Endothelial cell of hepatic sinusoid (primary cell): ENCODE results near the gene CELA2B.
"Not testable (repeated sequence)": the region's sequence is repeated elsewhere in the genome, so short reads cannot be mapped to it uniquely, and the experiment has no call there.

Experiments
- in situ Hi-C: cut with HindIII; loops from 2 replicates; pipeline ENCODE4 v1.10.0; 2017; ENCODE audit warnings: low sequenced_read_pairs

Gene CELA2B

DNA sequence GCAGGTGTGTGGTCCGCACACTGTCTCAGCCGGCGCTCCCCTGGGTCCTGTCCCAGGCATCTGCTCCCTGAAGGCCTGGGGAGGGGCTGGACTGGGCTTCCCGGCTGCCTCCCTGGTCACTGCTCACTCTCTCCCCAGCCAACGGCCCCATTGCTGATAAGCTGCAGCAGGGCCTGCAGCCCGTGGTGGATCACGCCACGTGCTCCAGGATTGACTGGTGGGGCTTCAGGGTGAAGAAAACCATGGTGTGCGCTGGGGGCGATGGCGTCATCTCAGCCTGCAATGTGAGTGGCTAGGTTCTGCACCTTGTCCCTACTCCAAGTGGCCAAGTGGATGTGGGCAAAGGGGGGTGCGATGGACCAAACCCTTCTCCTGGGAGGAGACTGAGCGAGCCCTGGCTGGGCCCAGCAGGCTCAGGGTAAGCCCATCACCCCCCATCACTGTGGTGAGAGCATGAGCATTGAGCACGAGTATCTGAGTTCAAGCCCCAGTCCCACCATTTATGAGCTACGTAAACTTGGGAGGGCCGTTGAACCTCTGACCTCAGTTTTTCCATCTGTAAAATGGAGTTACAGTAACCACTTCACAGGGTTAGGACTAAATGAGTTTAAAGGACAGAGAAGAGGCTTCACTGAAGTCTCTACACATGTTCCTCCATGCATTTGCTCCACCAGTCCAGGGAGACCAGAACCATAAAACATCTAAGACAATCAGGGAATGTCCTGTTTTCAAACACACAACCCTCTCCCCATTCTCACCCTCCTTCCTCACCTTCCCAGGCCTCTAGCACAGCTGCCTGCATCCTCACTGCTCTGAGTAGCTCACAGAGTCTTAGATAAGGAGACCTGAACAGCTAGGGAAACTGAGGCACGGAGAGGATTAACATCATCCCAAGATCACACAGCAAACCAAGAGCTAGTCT, 31.2 kb upstream of the CELA2B start:
- in situ Hi-C loops, result loop anchor here (5.0 to 10.0 kb wide), 2 partner anchors 38 to 50 kb away; no protein-coding TSS in a partner anchor

DNA sequence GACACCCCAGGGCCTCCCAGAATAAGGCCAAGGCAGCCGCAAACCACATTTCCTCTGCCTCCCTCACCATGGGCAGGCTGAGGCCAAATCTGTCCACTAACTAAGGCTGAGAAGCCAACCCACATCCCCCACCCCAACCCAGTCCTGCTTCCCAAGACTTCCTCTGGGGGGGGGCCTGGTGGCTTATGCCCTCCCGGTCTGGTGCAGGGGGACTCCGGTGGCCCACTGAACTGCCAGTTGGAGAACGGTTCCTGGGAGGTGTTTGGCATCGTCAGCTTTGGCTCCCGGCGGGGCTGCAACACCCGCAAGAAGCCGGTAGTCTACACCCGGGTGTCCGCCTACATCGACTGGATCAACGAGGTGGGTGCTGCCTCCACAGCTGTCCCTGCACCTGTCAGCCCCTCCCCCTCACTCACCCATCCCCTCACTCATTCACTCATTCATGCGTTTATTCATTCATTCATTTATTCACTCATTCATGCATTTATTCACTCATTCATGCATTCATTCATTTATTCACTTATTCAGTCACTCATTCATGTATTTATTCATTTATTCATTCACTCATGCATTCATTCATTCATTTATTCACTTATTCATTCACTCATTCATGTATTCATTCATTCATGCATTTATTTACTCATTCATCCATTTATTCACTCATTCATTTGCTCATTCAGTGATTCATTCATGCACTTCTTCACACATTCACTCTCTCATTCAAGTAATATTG, 30.3 kb upstream of the CELA2B start:
- in situ Hi-C loops, result loop anchor here (10.0 kb wide), 1 partner anchor 51 kb away; no protein-coding TSS in a partner anchor

DNA sequence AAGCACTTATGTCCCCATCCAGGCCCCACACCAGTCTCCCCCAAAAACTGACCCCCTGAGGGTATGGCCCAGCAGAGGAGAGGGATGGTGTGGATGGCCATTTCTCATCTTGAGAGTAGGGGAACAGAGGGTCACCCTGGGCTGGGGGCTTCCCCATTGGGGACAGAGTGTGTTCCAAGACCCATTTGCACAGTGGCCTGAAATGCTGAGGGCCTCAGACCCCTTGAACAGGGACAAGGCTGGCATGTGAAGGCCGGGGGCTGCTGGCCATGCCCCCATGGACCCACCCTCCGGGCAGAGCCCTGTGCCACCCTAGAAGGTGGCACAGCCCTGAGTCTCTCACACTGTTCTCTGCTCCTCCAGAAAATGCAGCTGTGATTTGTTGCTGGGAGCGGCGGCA, 29.7 kb upstream of the CELA2B start:
- in situ Hi-C loops, result loop anchor here (10.0 kb wide), 1 partner anchor 51 kb away; no protein-coding TSS in a partner anchor

DNA sequence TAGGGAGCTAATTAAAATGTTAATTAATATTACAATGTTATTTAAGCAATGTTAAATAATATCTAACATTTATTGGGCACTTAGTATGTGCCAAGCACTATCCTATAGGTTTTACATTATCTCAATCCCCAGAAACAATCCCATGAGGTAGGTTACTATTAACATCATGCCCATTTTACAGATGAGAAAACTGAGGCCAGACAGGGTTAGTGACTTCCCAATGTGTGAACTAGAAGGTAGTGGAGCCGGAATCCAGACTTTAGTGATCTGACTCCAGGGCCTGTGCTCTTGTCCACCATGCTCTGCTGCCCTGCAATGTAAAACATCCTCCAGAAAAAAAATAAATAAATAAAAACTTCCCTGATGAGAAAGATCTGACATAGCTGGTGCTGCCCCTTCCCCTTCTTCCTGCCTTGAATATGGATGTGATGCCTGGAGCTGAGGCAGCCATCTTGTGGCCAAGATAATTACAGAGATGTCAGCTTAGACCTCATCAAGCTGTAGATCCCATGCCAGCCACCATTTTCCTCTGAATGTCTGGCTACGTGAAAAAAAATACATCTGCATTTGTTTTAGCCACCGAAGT, 26.9 kb upstream of the CELA2B start:
- in situ Hi-C loops, result loop anchor here (10.0 kb wide), 1 partner anchor 54 kb away; no protein-coding TSS in a partner anchor

DNA sequence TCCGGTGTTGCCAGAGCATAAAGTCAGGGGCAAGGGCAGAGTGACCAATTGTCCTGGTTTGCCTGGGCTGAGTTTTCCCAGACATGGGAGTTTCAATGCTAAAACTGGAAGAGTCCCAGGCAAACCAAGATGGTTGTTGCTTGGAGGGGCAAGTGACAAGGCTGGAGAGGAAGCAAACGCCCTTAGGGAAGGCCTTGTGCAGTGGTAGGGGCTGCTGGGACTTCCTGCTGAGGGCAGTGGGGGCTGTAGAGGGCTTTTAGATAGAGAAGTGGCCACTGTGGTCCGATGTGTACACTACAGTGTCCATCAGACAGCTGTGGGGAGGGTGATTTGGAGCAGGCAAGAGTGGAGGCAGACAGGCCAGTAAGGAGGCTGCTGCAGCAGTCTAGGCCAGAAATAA, 26.3 kb upstream of the CELA2B start:
- in situ Hi-C loops, result loop anchor here (10.0 kb wide), 1 partner anchor 55 kb away; no protein-coding TSS in a partner anchor

DNA sequence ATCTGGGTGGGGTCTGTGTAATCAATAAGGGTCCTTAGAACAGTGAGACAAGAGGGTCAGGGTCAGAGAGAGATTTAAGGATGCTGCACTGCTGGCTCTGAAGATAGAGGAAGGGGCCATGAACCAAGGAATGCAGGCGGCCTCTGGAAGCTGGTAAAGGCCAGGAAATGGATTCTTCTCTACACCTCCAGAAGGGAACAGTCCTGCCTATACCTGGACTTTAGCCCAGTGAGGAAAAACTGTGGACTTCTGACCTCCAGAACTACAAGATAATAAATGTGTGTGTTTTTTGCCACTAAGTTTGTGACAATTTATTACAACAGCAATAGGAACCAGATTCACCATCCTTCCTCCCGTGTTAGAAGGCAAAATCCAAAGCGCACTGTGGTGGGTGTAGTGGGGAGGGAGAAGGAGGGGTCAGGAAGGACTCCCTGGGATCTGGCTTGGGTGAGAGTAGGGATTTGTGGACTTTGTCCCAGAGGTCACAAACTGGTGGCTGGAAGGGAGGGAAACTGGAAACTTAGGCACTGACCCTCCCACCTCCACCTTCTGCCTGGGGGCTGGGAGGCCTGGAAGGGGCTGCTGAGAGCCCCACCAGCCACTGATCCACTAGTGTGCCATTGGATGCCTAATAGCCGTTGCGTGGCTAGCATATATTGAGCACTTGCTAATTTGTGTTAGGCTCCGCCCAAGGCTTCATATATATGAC, 24.7 kb upstream of the CELA2B start:
- in situ Hi-C loops, result no loop called here

DNA sequence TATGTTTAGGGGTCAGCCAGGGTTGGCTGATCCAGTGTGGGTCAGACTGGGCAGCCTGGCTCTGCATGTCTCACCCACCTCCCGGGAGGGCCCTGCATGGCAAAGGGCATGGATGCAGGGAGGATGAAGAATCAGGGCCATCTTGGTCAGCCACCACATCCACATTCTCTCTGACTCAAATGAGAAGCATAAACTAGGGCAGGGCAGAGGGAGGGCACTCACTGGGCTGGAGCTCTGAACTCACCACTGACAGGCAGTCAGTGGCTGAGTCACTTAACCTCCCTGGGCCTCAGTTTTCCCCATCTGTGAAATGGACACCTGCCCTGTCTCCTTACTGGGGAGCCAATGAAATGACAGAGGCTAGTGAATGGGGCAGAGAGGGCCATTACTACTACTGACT, 23.7 kb upstream of the CELA2B start:
- in situ Hi-C loops, result no loop called here

DNA sequence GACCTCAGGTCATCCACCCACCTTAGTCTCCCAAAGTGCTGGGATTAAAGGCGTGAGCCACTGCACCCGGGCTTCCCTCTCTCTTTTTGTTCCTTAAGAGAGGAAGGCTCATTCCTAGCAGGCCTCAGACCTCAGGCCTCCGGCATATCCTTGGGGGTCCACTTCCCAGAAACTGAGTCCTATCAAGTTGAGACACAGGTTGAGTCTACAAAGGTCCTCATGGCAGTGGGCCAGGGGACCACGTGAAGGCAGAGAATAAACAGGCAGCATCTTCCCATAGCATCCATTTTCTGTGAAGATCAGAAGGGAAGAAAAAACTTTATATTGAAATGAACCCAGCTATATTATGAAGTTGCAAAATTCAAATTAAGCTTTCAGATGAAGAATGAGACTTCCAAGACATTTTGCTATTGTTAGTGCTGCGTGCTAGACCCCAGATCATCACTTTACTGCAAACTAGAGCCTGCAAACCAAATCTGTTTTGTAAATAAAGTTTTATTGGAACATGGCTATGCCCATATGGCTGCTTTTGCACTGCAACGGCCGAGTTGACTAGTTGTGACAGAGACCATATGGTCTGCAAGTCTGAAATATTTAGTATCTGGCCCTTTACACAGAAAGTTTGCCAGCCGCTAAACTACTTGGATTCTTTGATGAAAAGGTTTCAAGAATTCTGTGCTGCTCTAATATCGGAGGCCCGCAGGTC, 22.9 kb upstream of the CELA2B start:
- in situ Hi-C loops, result no loop called here

DNA sequence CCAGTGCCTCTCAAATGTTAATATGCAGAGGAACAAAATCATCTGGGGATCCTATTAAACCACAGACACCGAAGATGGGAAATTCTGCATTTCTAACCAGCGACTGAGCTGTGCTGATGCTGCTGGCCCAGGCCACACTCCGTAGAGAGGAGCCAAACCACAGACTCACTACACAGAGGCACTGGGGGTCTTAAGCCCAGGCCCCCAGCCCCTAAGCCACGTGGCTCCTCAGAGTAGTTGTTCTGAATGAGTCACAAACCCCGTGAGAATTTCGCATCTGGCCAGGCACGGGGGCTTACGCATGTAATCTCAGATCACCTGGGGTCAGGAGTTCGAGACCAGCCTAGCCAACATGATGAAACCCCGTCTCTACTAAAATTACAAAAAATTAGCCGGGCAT, 22.2 kb upstream of the CELA2B start:
- in situ Hi-C loops, result no loop called here

DNA sequence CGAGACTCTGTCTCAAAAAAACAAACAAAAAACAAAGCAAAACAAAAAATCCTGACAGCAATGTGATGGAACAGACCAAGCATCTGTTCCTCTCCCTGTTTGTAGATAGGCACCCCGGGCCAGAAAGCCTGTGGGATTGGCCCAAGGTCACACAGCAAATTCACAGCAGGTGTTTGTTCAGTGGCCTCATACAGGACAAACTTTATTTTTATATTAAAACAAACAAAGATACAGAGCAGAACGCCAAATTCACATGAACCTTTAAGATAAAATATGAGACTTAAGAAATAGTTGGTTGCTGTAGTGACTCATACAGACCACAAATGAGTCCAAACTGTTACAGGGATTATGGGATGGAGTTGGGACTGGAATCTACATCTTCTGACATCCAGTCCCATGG, 21.6 kb upstream of the CELA2B start:
- in situ Hi-C loops, result no loop called here

DNA sequence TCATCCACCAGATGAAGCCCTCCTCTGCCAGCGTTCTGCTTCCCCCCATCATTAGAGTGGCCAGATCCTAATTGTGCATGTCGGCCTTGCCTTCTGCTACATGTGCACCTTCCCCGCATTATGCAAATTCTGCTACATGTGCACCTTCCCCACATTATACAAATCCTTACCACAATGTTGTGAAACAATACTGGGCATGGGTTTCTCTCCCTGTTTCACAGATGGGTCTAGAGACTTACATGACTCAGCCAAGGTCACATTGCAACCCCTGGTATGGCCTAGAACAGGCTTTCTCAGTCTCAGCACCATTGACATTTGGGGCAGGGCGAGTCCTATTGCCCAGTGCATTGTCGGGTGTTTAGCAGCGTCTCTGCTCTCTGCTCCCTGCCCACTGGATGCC, 20.4 kb upstream of the CELA2B start:
- in situ Hi-C loops, result no loop called here

DNA sequence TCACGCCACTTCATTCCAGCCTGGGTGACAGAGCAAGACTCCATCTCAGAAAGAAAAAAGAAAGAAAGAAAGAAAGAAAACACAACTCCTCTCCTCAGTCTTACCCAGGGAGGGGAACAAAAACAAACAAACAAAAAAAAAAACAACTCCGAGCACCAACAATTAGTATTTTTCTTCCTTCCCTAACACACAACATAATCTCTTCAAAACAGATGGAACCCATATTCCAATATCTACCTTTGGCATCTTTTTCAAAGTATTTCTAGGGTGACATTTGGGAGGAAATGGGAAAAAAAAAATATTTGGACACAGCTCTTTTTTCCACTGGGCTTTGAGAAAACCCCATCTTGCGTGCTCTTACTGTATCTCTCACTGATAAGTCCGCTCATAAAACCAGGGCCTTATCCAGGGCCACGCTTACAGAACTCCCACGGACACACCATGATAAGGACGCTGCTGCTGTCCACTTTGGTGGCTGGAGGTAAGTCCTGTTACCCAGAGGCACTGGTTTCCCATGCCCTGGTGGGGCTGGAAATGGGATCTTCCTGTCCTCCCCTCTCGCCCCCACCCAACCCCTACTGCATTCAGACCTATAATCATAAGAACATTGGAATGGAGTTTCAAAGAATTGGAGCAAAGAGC, 19.5 kb upstream of the CELA2B start, which contains the start of gene CELA2A:
Gene CELA2A (plus strand): TSS at position 420 of the 642 bp plus-strand sequence. CDS start 22 bp downstream, at position 442.
- in situ Hi-C loops, result no loop called here

DNA sequence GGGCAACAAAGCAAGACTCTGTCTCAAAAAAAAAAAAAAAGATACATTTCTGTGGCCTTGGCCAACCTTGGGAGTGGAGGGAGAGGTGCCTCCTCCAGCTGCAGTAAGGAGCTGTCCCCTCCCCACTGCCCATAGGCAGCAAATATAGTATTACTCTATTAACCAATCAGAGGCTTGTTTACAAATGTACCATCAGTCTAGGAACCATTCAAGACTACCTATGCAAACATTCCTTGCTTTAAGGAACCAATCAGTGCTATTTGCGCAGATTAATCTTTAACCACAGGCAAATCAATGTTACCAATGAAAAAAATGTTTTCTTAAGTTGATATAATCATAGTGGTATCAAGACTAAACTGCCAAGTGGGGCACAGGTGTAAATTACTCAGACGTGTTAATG, 18.3 kb upstream of the CELA2B start:
- in situ Hi-C loops, result no loop called here

DNA sequence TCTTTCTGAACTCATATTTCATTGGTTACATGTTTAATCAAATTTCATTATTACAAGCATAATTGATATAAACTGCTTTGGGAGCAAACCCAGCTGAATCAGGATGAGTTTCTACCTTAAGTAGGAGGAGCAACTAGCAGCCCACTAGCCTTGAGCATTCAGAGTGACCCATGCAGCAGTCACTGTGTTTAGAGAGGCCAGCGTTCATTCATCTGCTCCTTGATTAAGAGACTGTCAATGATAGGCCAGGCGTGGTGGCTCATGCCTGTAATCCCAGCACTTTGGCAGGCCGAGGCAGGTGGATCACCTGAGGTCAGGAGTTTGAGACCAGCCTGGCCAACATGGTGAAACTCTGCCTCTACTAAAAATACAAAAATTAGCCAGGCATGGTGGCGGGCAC, 17.5 kb upstream of the CELA2B start:
- in situ Hi-C loops, result not testable (repeated sequence)

DNA sequence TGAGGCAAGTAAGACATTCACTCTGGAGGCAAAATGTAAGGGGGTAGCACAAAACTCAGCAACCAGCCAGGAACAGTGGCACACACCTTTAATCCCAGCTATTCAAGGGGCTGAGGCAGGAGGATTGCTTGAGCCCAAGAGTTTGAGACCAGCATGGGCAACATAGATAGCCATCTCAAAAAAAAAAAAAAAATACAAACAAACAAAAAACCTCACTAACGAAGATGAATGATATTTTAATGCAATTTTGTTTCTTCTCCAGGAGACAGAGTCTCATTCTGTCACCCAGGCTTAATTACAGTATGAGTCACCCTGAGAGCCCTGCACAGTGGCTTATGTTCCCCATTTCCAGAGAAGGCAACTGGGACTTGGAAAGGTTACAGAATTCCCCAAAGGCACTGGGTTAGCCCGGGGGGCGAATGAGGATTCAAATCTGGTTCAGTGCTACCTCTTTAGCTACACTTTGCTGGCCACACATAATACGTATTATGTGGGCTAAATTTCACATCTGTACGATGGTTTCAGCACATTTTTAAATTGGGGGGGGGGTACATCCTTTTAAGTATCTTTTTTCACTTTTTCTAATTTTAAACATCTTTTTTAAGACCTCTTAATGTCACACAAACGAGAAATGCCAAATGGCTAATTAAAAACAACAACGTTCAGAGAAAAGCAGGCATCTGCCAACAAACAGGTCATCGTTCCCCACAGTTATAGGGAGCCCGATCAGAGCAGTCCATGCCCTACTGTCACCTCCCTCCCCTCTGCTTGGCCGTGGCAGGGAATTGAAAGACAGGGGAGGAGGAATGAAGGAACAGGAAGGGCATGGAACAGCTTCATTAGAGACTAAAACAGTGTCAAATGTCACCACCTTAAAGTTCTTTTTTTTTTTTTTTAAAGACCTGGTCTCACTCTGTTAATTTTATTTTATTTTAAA, 15.9 kb upstream of the CELA2B start:
- in situ Hi-C loops, result no loop called here

DNA sequence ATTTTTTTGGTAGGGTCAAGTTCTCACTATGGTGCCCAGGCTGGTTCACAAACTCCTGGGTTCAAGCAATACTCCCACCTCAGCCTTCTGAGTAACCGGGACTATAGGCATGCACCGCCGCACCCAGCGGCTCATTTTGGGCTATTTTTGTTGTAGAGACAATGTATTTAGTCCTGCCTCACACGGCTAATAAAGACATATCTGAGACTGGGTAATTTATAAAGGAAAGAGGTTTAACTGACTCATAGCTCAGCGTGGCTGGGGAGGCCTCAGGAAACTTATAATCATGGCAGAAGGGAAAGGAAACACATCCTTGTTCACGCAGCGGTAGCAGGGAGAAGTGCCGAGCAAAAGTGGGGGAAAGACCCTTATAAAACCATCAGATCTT, 15.2 kb upstream of the CELA2B start:
- in situ Hi-C loops, result no loop called here

DNA sequence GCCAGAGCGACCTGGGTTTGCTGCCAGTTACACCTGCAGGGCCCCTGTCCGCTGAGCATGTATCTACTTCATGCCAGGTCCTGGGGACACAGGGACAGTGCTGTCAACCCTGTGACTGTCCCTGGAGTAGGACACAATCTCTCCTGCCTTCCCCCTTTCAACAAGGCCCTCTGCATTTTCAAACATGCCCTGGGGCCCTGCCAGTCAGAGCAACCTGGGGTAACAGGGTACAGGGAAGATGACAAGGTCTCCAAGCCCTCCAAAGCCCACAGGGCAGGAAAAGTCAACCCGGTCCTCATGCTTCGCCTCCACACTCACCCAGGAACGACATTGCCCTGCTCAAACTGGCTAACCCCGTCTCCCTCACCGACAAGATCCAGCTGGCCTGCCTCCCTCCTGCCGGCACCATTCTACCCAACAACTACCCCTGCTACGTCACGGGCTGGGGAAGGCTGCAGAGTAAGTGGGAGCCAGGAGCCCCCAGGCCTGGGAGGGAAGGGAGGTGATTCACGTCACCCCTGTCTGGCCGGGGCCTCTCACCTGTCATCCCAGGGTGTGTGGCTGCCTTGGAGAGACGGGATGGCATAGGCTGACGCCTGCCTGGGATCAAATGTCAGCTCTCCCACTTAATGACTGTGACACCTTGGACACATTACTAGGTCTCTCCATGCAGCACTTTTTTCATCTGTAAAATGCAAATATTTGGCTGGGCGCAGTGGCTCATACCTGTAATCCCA, 12.7 kb upstream of the CELA2B start:
- in situ Hi-C loops, result not testable (repeated sequence)

DNA sequence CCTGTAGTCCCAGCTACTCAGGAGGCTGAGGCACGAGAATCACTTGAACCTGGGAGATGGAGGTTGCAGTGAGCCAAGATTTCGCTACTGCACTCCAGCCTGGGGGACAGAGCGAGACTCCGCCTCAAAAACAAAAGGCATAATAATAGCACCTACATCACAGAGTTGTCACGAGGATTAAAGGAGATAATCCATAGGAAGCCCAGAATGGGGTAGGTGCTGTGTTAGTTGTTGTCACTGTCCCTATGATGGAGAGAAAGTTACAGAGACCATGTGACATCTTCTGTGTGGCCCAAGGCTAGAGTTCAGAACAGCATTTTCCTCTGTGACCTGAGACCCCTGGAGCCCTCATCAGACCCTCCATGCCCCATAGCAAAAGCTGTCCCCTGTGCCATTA, 12.0 kb upstream of the CELA2B start:
- in situ Hi-C loops, result not testable (repeated sequence)
